Thoracic aorta endothelial cell (primary cell): Measurements from ENCODE around the gene SOWAHD. TPM values are rescaled to one million over a fixed set of nuclear protein-coding genes. Genes with fewer than 3 reads are reported as not detected.

ENCODE experiments used
- small RNA-seq: library from RNA; depleted of rRNA; stranded (forward); fragments of <200 nt; gene quantifications from one replicate; pipeline ENCODE3, GENCODE V24; 2012
- total RNA-seq: library from RNA; depleted of rRNA; stranded (reverse); fragments of >200 nt; gene quantifications from 2 replicates; pipeline ENCODE4 v1.2.3, GENCODE V29; 2012

Gene SOWAHD
- total RNA-seq = not detected in 2 replicates

GRCh38 chrX:119757979-119758730, at the start of gene SOWAHD:
Gene SOWAHD (plus strand): TSS chrX:119758588. CDS start chrX:119758668, 80 bp downstream.

GRCh38 chrX:119791437-119792231, 33.2 kb downstream of the SOWAHD start, which contains the start of gene RPL39:
Gene RPL39 (minus strand): TSS chrX:119791630. CDS start chrX:119791576, 54 bp downstream.

Small RNAs within 50 kb of the gene (small RNA-seq; reads per million reads assigned to genes)
- gene SNORA69 = not detected

Other genes starting within 250 kb of the SOWAHD start
- 33.0 and 39.2 TPM in 2 replicates for gene STEEP1, start 193.2 kb upstream of the SOWAHD start, total RNA-seq
- gene UBE2A, start 184.0 kb upstream of the SOWAHD start, total RNA-seq = 56.9 and 59.4 TPM in 2 replicates
- gene NKRF, start 152.2 kb upstream of the SOWAHD start, total RNA-seq = 14.1 and 14.4 TPM in 2 replicates
- 29.4 and 32.2 TPM in 2 replicates for gene SEPTIN6, start 65.4 kb upstream of the SOWAHD start, total RNA-seq
- 1,694 and 2,039 TPM in 2 replicates for gene RPL39, start 33.0 kb downstream of the SOWAHD start, total RNA-seq
- gene UPF3B, start 94.4 kb downstream of the SOWAHD start, total RNA-seq = 4.1 and 4.9 TPM in 2 replicates
- gene RNF113A, start 113.1 kb downstream of the SOWAHD start, total RNA-seq = 10.4 and 13.0 TPM in 2 replicates
- gene NDUFA1, start 113.2 kb downstream of the SOWAHD start, total RNA-seq = 54.2 and 66.2 TPM in 2 replicates
- not detected in 2 replicates for gene AKAP14, start 137.3 kb downstream of the SOWAHD start, total RNA-seq
- gene NKAP, start 185.2 kb downstream of the SOWAHD start, total RNA-seq = 5.5 and 5.6 TPM in 2 replicates